ENCODE measurements around the gene OR2T12.

DNA sequence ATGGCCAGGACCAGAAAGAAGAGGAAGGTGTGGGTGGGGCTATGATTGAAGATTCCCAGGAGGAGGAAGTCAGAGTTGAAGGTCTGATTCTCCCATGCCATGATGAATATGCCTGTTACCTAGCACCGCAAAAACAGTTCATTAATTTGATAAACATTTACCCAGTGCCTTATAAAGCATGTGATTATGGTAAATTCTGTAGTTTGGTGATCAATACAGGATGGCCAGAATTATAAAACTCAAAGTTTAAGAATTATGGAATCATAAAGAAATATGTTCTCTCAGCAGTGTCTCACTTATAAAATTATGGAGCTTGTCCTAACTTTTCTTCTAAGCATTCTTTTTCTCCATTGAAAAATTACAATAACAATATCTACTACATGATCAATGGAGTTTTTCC is 21.2 kb upstream of the OR2T12 start, which contains the start of gene OR2M7:
- TF ChIP-seq, protein P1, sequence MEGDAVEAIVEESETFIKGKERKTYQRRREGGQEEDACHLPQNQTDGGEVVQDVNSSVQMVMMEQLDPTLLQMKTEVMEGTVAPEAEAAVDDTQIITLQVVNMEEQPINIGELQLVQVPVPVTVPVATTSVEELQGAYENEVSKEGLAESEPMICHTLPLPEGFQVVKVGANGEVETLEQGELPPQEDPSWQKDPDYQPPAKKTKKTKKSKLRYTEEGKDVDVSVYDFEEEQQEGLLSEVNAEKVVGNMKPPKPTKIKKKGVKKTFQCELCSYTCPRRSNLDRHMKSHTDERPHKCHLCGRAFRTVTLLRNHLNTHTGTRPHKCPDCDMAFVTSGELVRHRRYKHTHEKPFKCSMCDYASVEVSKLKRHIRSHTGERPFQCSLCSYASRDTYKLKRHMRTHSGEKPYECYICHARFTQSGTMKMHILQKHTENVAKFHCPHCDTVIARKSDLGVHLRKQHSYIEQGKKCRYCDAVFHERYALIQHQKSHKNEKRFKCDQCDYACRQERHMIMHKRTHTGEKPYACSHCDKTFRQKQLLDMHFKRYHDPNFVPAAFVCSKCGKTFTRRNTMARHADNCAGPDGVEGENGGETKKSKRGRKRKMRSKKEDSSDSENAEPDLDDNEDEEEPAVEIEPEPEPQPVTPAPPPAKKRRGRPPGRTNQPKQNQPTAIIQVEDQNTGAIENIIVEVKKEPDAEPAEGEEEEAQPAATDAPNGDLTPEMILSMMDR (IDR thresholded peaks at IDR 0.05), result no peak
- TF ChIP-seq POLR2AphosphoS5 (IDR thresholded peaks at IDR 0.05) (no peak), POLR2A (IDR thresholded peaks at IDR 0.05) (no peak), EP300 (IDR thresholded peaks at IDR 0.05) (no peak)

Data from upper lobe of left lung (tissue), 4 donors.